ENCODE data around the gene CERKL. TPM values are rescaled to one million over a fixed set of nuclear protein-coding genes. Genes with fewer than 3 reads are reported as not detected.

The CERKL gene
- total and polyA plus RNA-seq, 12 donors, result 0.03 TPM; not detected in 11

GRCh38 chr2:181672255-181673008 lies 15.5 kb upstream of the CERKL start:
- TF ChIP-seq POLR2A (IDR thresholded peaks at IDR 0.05) (no peak), CTCF (IDR thresholded peaks at IDR 0.05) (no peak)
- Histone ChIP-seq H3K4me3 (no peak overlapping the region), H3K4me1 (replicated peaks in 1 of 2) (no peaks in the 10 kb centered on the region), H3K36me3 (replicated peaks in 1 of 2) (no peaks in the 10 kb centered on the region), H3K27ac (no peak overlapping the region), H3K27me3 (peaks cover 1% of the 10 kb centered on the region), H3K9me3 (replicated peaks in 1 of 3) (no peaks in the 10 kb centered on the region)
- no peak for DNase-seq
- intact Hi-C loops (cut with DNase I), result no loop called here

DNA sequence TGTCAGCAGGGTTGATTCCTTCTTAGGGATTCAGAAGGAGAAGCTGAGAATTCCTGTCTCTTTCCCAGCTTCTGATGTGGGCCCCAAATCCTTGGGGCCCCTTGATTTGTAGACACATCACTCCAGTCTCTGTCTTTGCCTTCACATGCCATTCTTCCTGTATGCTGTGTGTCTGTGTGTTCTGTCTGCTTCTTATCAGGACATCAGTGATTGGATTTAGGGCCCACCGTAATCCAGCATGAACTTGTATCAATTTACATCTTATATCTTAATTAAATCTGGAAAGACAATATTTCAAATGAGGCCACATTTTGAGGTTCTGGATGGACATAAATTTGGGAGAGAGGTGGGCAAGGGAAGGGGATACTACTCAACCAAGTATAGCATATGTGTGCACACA lies 13.7 kb upstream of the CERKL start:
- no peak overlapping the region for H3K27ac ChIP-seq
- no peaks in the 10 kb centered on the region for H3K9me3 ChIP-seq (replicated peaks in 1 of 3)
- DNase-seq, result no peak
- intact Hi-C loops (cut with DNase I), result no loop called here
- no peaks in the 10 kb centered on the region for H3K36me3 ChIP-seq (replicated peaks in 1 of 2)
- TF ChIP-seq POLR2A (IDR thresholded peaks at IDR 0.05) (no peak), CTCF (IDR thresholded peaks at IDR 0.05) (no peak)
- WGBS, 4 donors, result 55 to 70% (median 64%) methylated on average over 1 of the region's 1 CpG
- H3K4me3 ChIP-seq, result no peak overlapping the region
- H3K27me3 ChIP-seq, result no peaks in the 10 kb centered on the region
- no peaks in the 10 kb centered on the region for H3K4me1 ChIP-seq (replicated peaks in 1 of 2)

DNA sequence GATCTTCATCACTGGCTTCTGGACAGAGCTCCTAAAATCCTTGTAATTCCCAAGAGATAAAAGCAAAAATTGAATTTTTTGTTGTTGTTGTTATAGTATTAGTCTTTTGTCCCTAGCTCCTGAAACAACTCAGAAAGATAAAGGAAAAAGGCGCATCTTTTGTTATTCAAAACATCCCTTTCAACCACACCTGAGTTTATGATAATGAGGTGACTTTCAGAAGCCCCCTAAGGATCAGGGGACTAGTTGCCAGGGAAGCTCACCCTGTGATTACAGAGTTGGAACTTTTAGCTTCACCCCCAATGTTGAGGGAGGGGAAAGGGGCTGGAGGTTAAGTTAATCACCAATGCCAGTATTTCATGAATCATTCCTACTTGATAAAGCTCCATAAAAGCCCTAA lies 10.3 kb upstream of the CERKL start:
- H3K27me3 ChIP-seq, result no peaks in the 10 kb centered on the region
- no peaks in the 10 kb centered on the region for H3K9me3 ChIP-seq (replicated peaks in 1 of 3)
- H3K4me3 ChIP-seq, result no peak overlapping the region
- no peaks in the 10 kb centered on the region for H3K4me1 ChIP-seq (replicated peaks in 1 of 2)
- intact Hi-C loops (cut with DNase I), result no loop called here
- no peak for TF ChIP-seq POLR2A (IDR thresholded peaks at IDR 0.05)
- no peak for TF ChIP-seq CTCF (IDR thresholded peaks at IDR 0.05)
- DNase-seq, result no peak
- 47 to 62% (median 53%) methylated on average over 1 of the region's 1 CpG for WGBS, 4 donors
- no peak overlapping the region for H3K27ac ChIP-seq
- H3K36me3 ChIP-seq (replicated peaks in 1 of 2), result no peaks in the 10 kb centered on the region

DNA sequence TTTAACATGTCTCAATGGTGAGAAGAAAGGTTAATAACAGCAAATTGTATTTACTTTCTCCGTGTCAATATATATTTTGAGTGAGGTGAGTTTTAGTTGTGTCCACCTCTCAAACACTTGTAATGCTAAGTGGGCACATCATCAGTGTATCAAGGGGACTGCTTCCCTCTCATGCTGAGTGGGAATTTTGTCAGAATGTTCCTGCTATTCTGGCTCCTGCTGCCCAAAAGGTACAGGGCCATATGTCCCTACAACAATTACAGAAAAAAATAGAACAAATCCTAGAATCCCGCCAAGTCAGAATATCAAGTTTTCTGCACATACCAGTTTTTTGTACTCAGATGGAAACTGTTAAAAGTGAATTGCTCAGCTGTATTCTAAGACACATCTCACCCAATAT lies 5.4 kb upstream of the CERKL start:
- no peaks in the 10 kb centered on the region for H3K9me3 ChIP-seq (replicated peaks in 1 of 3)
- TF ChIP-seq CTCF (IDR thresholded peaks at IDR 0.05) (no peak), POLR2A (IDR thresholded peaks at IDR 0.05) (no peak)
- H3K36me3 ChIP-seq (replicated peaks in 1 of 2), result no peaks in the 10 kb centered on the region
- peaks cover 8% of the 10 kb centered on the region for H3K27me3 ChIP-seq
- intact Hi-C loops (cut with DNase I), result no loop called here
- DNase-seq, result no peak
- H3K4me1 ChIP-seq (replicated peaks in 1 of 2), result peaks cover 0 to 1% of the 10 kb centered on the region in 2 donors
- WGBS, 4 donors, result 84 to 94% (median 88%) methylated on average over 2 of the region's 2 CpGs
- H3K27ac ChIP-seq, result no peak overlapping the region
- H3K4me3 ChIP-seq, result no peak overlapping the region
